MCF 10A (cell line): ENCODE results near the gene TFAP2D. TPM values are rescaled to one million over a fixed set of nuclear protein-coding genes. Genes with fewer than 3 reads are reported as not detected.

Source experiments
- BruUV-seq: library from RNA; stranded (reverse); fragments of 400-500 nt; replicated peaks from 2 replicates; lab custom pipeline; 2021; lab: Mats Ljungman, UMichigan
- CTCF ChIA-PET: fragments of 300-600 bp; sonication (Branson Sonifier 250); formaldehyde crosslinking; extraction: SDS; loops from one replicate; lab custom pipeline; 2021; ENCODE audit warnings: antibody characterized with exemption, inconsistent platforms; lab: Yijun Ruan, JAX
- POLR2A ChIA-PET: fragments of 300-600, 350-650 bp; sonication (Branson Sonifier 250); formaldehyde crosslinking; extraction: SDS; loops from one replicate; lab custom pipeline; 2020; ENCODE audit warnings: antibody characterized with exemption, inconsistent platforms; lab: Yijun Ruan, JAX
- DNase-seq: peaks from one replicate; pipeline ENCODE4 v3.0.0-alpha.2; 2018; ENCODE audit not compliant: unreplicated experiment
- H3K27ac Mint-ChIP-seq: one replicate; pipeline ENCODE4 v1.8.0; 2022; ENCODE audit warnings: mild to moderate bottlenecking, low read depth, mixed read lengths; ENCODE audit not compliant: unreplicated experiment
- H3K27me3 Mint-ChIP-seq: one replicate; pipeline ENCODE4 v1.8.0; 2022; ENCODE audit warnings: mixed read lengths; ENCODE audit not compliant: insufficient read depth, unreplicated experiment
- H3K36me3 Mint-ChIP-seq: one replicate; pipeline ENCODE4 v1.8.0; 2022; ENCODE audit warnings: mild to moderate bottlenecking, moderate library complexity, mixed read lengths; ENCODE audit not compliant: insufficient read depth, unreplicated experiment
- H3K4me1 Mint-ChIP-seq: one replicate; pipeline ENCODE4 v1.8.0; 2022; ENCODE audit warnings: mixed read lengths; ENCODE audit not compliant: insufficient read depth, unreplicated experiment
- H3K4me3 Mint-ChIP-seq: one replicate; pipeline ENCODE4 v1.8.0; 2022; ENCODE audit warnings: mild to moderate bottlenecking, moderate library complexity, mixed read lengths; ENCODE audit not compliant: unreplicated experiment
- H3K9me3 Mint-ChIP-seq: one replicate; pipeline ENCODE4 v1.8.0; 2022; ENCODE audit warnings: mixed read lengths; ENCODE audit not compliant: unreplicated experiment
- CTCF ChIP-seq: fragments of 200-600 bp; IDR thresholded peaks from one replicate; pipeline ENCODE4 v1.8.0; 2022; ENCODE audit warnings: antibody characterized with exemption, mild to moderate bottlenecking; ENCODE audit not compliant: unreplicated experiment
- intact Hi-C: fragments of 100-400 bp; cut with micrococcal nuclease; formaldehyde crosslinking; loops from 2 replicates; pipeline ENCODE4 v1.14.1; 2022
- total RNA-seq: library from RNA; stranded (reverse); gene quantifications from 2 replicates; pipeline ENCODE4 v1.2.3, GENCODE V29; 2022

Gene TFAP2D
- total RNA-seq, 1 experiment from 2014 or later = not detected

GRCh38 chr6:50762798-50763197, 49.5 kb downstream of the TFAP2D start:
- intact Hi-C loops = no loop called here
- Mint-ChIP-seq H3K4me1 (no peaks in the 10 kb centered on the region), H3K9me3 (no peaks in the 10 kb centered on the region), H3K27ac (no peak overlapping the region), H3K4me3 (no peak overlapping the region), H3K27me3 (no peaks in the 10 kb centered on the region), H3K36me3 (no peaks in the 10 kb centered on the region)
- peak; percentile 10 for DNase-seq
- BruUV-seq = no TSS peak
- TF ChIP-seq CTCF = no peak
- CTCF ChIA-PET = interaction anchor here (0.6 kb wide), 1 partner anchor 281 kb away, joined by 3 read pairs; no protein-coding TSS in a partner anchor
- POLR2A ChIA-PET = no interaction called here

GRCh38 chr6:50778696-50779095, 65.4 kb downstream of the TFAP2D start:
- no peak overlapping the region for H3K27ac Mint-ChIP-seq
- intact Hi-C loops = no loop called here
- CTCF ChIA-PET = no interaction called here
- no peak overlapping the region for H3K4me3 Mint-ChIP-seq
- no peaks in the 10 kb centered on the region for H3K27me3 Mint-ChIP-seq
- no peaks in the 10 kb centered on the region for H3K9me3 Mint-ChIP-seq
- DNase-seq = no peak
- no peaks in the 10 kb centered on the region for H3K36me3 Mint-ChIP-seq
- no peak for TF ChIP-seq CTCF
- POLR2A ChIA-PET = no interaction called here
- BruUV-seq = no TSS peak
- no peaks in the 10 kb centered on the region for H3K4me1 Mint-ChIP-seq

GRCh38 chr6:50780382-50780781, 67.1 kb downstream of the TFAP2D start:
- BruUV-seq = no TSS peak
- intact Hi-C loops = no loop called here
- Mint-ChIP-seq H3K27me3 (no peaks in the 10 kb centered on the region), H3K36me3 (no peaks in the 10 kb centered on the region), H3K4me3 (no peak overlapping the region), H3K4me1 (no peaks in the 10 kb centered on the region), H3K9me3 (no peaks in the 10 kb centered on the region), H3K27ac (no peak overlapping the region)
- CTCF ChIA-PET = interaction anchor here (2.3 kb wide), 1 partner anchor 10 kb away, joined by 7 read pairs; no protein-coding TSS in a partner anchor
- no peak for DNase-seq
- TF ChIP-seq CTCF = no peak
- POLR2A ChIA-PET = no interaction called here

- DNase-seq = no peak
- ChIA-PET CTCF (interaction anchor here (0.5 kb wide), 1 partner anchor 1243 kb away, joined by 3 read pairs; no protein-coding TSS in a partner anchor), POLR2A (no interaction called here)
- Mint-ChIP-seq H3K4me1 (peaks cover 5% of the 10 kb centered on the region), H3K27ac (no peak overlapping the region), H3K4me3 (no peak overlapping the region), H3K36me3 (no peaks in the 10 kb centered on the region), H3K9me3 (no peaks in the 10 kb centered on the region), H3K27me3 (no peaks in the 10 kb centered on the region)
- intact Hi-C loops = no loop called here
- BruUV-seq = no TSS peak
- no peak for TF ChIP-seq CTCF
Observed at GRCh38 chr6:50785921-50786320, 72.6 kb downstream of the TFAP2D start.
